NCI-H748 treated with DMSO at 0.1 percent for 48 hours (cell line): Measurements from ENCODE around the gene CCDC174.

Source experiments
- DNase-seq: peaks from one replicate; lab custom pipeline; 2025; lab: John Stamatoyannopoulos, UW

CCDC174 gene

DNA sequence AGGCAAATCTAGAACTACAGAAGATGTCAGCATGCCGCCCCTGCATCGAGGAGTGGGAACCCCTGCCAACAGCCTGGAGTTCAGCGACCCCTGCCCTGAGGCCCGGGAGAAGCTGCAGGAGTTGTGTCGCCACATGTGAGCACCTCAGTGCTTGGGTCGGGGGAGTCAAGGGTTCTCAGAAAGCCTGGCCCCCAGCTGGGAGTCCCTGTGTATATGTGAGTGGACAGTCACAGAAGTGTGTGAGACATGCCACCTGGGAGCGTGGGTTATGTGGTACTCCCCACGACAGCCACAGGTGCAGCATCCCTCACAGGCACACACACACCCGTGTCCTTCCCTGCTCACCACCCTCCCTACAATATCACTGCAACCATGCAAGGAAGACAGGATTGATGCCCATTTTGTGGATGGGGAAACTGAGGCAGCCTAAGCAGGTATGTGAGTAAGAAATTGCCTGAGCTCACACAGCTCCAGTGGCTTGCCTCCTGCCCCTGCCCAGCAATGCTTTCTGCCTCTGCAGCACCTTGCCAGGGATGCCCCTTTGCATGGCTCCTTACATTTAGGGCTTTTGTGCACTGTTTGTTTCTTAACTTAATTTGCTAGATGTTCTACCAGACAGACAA lies 51.7 kb downstream of the CCDC174 start:
- no peak for DNase-seq

GRCh38 chr3:14703791-14704190 lies 52.2 kb downstream of the CCDC174 start:
- no peak for DNase-seq

DNA sequence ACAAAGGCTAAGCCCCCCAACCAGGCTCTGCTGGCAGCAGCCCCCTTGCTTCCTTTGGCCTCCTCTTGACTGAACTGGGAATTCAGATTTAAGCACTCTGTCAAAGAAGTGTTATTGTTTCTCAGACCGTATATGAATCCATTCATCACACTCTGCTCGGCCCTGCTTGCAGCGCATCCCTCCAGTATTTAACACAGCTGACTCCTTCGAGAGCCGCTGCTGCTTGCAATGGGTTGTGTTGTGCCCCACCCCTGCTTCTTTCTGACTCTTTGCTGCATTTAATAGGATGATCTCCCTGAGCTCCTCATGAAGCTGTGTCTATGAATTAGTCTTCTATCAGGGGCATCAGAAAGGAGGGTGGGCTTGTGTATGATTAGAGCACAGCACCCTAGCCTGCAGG lies 54.5 kb downstream of the CCDC174 start:
- DNase-seq: no peak

- no peak for DNase-seq
These were observed 65.0 kb downstream of the CCDC174 start for GRCh38 chr3:14716591-14716990.

DNA sequence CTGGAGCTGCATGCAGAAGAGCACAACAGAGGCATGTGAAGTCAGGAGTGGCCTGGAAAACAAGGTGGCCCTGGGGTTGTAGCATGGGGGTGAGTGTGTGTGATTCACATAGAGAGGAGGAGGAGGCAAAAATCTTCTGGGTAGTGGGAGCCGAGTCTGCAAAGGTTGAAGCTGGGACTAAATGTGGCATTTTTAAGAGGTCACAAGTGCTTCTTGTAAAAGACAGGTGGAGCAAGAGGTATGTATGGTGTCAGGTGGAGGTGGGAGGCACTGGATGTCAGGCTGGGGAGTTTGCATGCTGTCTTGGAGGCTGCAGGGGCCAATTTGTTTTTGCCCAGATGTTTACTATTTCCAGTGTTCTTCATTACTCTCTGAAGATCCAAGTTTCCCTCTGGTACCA lies 65.7 kb downstream of the CCDC174 start:
- DNase-seq: no peak

DNA sequence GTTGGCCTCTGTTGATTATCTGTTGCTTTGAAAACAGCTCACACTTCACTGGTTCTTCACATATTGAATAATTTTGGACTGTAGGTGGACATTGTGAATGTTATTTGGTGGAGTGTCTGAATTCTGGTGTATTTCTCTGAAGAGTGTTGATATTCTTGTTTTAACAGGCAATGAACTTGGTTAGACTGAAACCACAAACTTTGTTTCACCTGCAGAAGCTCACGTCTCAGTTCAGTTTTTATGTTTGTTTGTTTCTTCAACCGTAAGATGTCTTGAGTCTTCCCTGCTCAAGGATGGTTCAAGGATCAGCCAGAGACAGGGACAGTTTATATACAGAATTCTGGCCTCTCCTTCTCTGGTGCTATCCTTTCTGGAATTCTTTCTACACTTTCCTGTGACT lies 67.0 kb downstream of the CCDC174 start:
- DNase-seq: no peak

DNA sequence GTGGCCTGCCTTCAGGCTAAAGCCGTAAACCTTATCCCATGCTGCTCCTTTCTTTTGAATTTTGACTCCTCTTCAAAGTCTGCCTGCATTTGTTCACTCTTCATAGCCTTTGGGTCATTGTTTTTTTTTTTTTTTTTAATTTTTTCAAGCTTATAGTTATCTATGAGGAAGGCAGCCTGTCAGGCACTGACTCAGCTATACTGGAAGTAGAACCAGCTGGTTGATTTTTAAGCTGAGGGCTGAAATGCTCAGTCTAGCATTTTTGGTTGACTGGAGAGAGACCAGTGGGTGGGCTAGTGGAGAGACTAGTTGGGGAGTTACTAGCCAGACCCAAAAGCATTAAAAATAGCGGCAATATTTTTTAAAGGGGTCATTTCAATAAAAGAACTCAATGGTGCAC lies 67.4 kb downstream of the CCDC174 start:
- DNase-seq: no peak

DNA sequence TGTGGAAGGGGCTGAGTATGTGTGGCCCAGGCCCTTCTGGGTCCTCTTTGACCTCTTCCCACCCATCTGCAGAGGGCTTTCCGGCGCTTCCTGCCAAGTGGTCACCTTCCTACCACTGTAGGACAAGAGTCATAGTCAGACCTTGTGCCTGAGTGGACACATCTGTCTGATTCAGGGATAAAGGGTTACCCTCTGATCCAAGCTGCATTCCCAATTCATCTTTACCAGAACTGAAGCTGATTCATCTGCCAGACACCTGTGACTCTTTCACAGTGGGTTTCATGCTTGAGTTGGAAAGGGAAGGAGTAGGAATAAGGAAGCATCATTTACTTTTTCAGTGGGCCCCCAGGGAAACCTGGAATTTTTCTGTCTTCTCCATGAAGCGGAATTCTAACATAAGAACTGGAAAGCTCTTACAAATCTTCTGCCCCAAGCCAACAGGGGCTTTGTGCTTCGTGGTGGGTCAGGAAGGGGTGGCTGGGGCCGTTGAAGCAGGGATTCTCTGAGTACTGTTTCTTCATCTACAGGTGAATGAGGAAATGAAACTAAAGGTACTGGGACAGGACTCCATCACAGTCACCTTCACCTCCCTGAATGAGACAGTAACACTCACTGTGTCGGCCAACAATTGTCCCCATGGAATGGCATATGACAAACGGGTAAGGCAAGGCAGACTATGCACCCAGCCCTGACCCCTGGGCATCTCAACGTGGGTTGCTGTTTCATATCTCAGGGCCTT lies 69.7 kb downstream of the CCDC174 start:
- no peak for DNase-seq
